HG03025 (cell line): ENCODE data around the gene ADAM15.

Source experiments
- ATAC-seq: cut with Tn5 transposase; IDR thresholded peaks from one replicate; pipeline ENCODE4 v1.9.1; 2021; ENCODE audit warnings: mild to moderate bottlenecking, moderate library complexity; ENCODE audit not compliant: unreplicated experiment, low FRiP score

ADAM15 gene

GRCh38 chr1:155083865-155084721, 33.0 kb downstream of the ADAM15 start:
- ATAC-seq, result no peak

GRCh38 chr1:155084722-155085503, 33.8 kb downstream of the ADAM15 start:
- ATAC-seq, result peak; percentile 75

- no peak for ATAC-seq
These were observed 34.5 kb downstream of the ADAM15 start for GRCh38 chr1:155085504-155086127.

GRCh38 chr1:155086128-155086741, 35.1 kb downstream of the ADAM15 start:
- ATAC-seq, result no peak

GRCh38 chr1:155086856-155087535, 35.9 kb downstream of the ADAM15 start:
- ATAC-seq, result no peak

GRCh38 chr1:155091071-155092051, 40.2 kb downstream of the ADAM15 start:
- ATAC-seq, result no peak

- no peak for ATAC-seq
These were observed 41.0 kb downstream of the ADAM15 start for GRCh38 chr1:155092131-155092530.

- ATAC-seq, result no peak
These were observed 41.5 kb downstream of the ADAM15 start for GRCh38 chr1:155092641-155093040.

- no peak for ATAC-seq
These were observed 43.0 kb downstream of the ADAM15 start for GRCh38 chr1:155093911-155094621.

- no peak for ATAC-seq
These were observed 43.5 kb downstream of the ADAM15 start for GRCh38 chr1:155094622-155094948.

- ATAC-seq, result no peak
These were observed 48.2 kb downstream of the ADAM15 start for GRCh38 chr1:155099331-155099730.

GRCh38 chr1:155103325-155103724, 52.2 kb downstream of the ADAM15 start:
- ATAC-seq, result no peak

- ATAC-seq, result no peak
These were observed 53.8 kb downstream of the ADAM15 start for GRCh38 chr1:155104605-155105534.

GRCh38 chr1:155105604-155106011, 54.5 kb downstream of the ADAM15 start:
- no peak for ATAC-seq

GRCh38 chr1:155106862-155107261, 55.7 kb downstream of the ADAM15 start:
- no peak for ATAC-seq

- ATAC-seq, result no peak
These were observed 56.5 kb downstream of the ADAM15 start for GRCh38 chr1:155107309-155108264.
